ENCODE measurements around the gene SCUBE1. TPM values are rescaled to one million over a fixed set of nuclear protein-coding genes. Genes with fewer than 3 reads are reported as not detected.

The SCUBE1 gene
- total and polyA plus RNA-seq, 2 of the 8 experiments (the other 6 are each of a cell fraction or from before 2014, with no cell fraction given): 2.3 to 4.9 TPM

GRCh38 chr22:43148581-43148980 is 194.6 kb downstream of the SCUBE1 start:
- no peak overlapping the region for H4K8ac ChIP-seq (ENCODE audit: extremely low read depth, insufficient read depth, low read length)
- no peak overlapping the region for H2BK20ac ChIP-seq (ENCODE audit: low read length)
- H3K56ac ChIP-seq (replicated peaks; ENCODE audit: insufficient read length, low read depth, low read length): no peak overlapping the region
- no peak overlapping the region for H3K4ac ChIP-seq (replicated peaks; ENCODE audit: insufficient read length, low read depth, low read length)
- H2AK5ac ChIP-seq (ENCODE audit: low read depth, low read length): no peak overlapping the region
- ChIA-PET CTCF (ENCODE audit: partially characterized antibody) (interaction anchor here (1.1 to 1.2 kb wide), 3 partner anchors 13 to 83 kb away, joined by 3 read pairs; partner anchors contain the start of gene BIK), POLR2A (ENCODE audit: partially characterized antibody) (no interaction called here)
- H3K79me2 ChIP-seq (ENCODE audit: control insufficient read depth in 1 of 2, insufficient read depth in 2 of 2, low read length in 2 of 2): no peaks in the 10 kb centered on the region
- H2AFZ ChIP-seq (ENCODE audit: low read length): no peak overlapping the region
- no peaks in the 10 kb centered on the region for H3K36me3 ChIP-seq (ENCODE audit: control insufficient read depth in 2 of 4, insufficient read depth in 4 of 4, low read length in 3 of 4)
- 78% methylated on average over 6 of the region's 6 CpGs; no CpG with 5 or more reads in 1 of the 2 experiments for WGBS, 2 experiments (ENCODE audit: extremely low coverage in 1 of 2, insufficient coverage in 1 of 2, insufficient read length in 1 of 2, insufficient replicate concordance in 2 of 2, low coverage in 1 of 2, low lambda C conversion rate in 2 of 2, missing lambda C conversion rate in 1 of 2)
- DNase-seq (ENCODE audit: low read depth in 1 of 2, low spot score in 2 of 2) (no peak), FAIRE-seq (no peak)
- no peak overlapping the region for H2BK15ac ChIP-seq (ENCODE audit: low read length)
- H3K79me1 ChIP-seq (ENCODE audit: low read depth, low read length): no peaks in the 10 kb centered on the region
- H3K27me3 ChIP-seq (replicated peaks in 1 of 4; ENCODE audit: control insufficient read depth in 3 of 4, extremely low read depth in 1 of 4, insufficient read depth in 3 of 4, low read length in 3 of 4): peaks cover 1 to 21% (median 14%) of the 10 kb centered on the region in 4 experiments
- H3K9ac ChIP-seq (replicated peaks in 1 of 4; ENCODE audit: extremely low read depth in 1 of 4, low read depth in 3 of 4, low read length in 3 of 4): no peak overlapping the region; a peak in 1 of 7 replicates
- no peak overlapping the region for H4K91ac ChIP-seq (replicated peaks; ENCODE audit: insufficient read length, low read length)
- H3K27ac ChIP-seq (ENCODE audit: low read depth, low read length): no peak overlapping the region
- H3K9me3 ChIP-seq (ENCODE audit: insufficient read depth in 2 of 2, low read depth in 1 of 2, low read length in 1 of 2): no peaks in the 10 kb centered on the region
- H2BK5ac ChIP-seq (ENCODE audit: low read depth, low read length): no peak overlapping the region
- no peak overlapping the region for H3K4me3 ChIP-seq (ENCODE audit: extremely low read depth in 1 of 4, insufficient read depth in 2 of 4, low read depth in 3 of 4, low read length in 4 of 4)
- no peak overlapping the region for H3K4me2 ChIP-seq (ENCODE audit: insufficient read depth in 1 of 2, low read depth in 2 of 2, low read length in 2 of 2)
- H4K20me1 ChIP-seq (replicated peaks in 1 of 2; ENCODE audit: control insufficient read depth in 1 of 2, insufficient read depth in 2 of 2, low read length in 2 of 2): no peaks in the 10 kb centered on the region
- H3K23ac ChIP-seq (ENCODE audit: insufficient read length): no peak overlapping the region
- no peak overlapping the region for H4K5ac ChIP-seq (ENCODE audit: insufficient read length, low read depth, low read length)
- no peak overlapping the region for H3K14ac ChIP-seq (ENCODE audit: insufficient read length)
- H2BK120ac ChIP-seq (replicated peaks; ENCODE audit: low read depth, low read length): no peak overlapping the region
- TF ChIP-seq SP4 (IDR thresholded peaks at IDR 0.05; ENCODE audit: low read length) (no peak), CBX5 (IDR thresholded peaks at IDR 0.05; ENCODE audit: low read depth, low read length) (no peak), CTBP2 (IDR thresholded peaks at IDR 0.05; ENCODE audit: borderline replicate concordance, insufficient read depth, insufficient read length, low read length) (no peak), ASH2L (IDR thresholded peaks at IDR 0.05; ENCODE audit: low read length) (no peak), HDAC6 (IDR thresholded peaks at IDR 0.05; ENCODE audit: low read depth, low read length) (no peak), SIN3A (conservative IDR thresholded peaks at IDR 0.05 in 1 of 2, IDR thresholded peaks at IDR 0.05 in 1 of 2; ENCODE audit: low read depth in 1 of 2, low read length in 2 of 2) (no peak)
- TF ChIP-seq, protein P1, sequence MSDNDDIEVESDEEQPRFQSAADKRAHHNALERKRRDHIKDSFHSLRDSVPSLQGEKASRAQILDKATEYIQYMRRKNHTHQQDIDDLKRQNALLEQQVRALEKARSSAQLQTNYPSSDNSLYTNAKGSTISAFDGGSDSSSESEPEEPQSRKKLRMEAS (IDR thresholded peaks at IDR 0.05): no peak
- no peak overlapping the region; the same call in 1 of the 2 replicates for H2BK12ac ChIP-seq (ENCODE audit: low read depth, low read length)
- H3K23me2 ChIP-seq (ENCODE audit: low read depth, low read length): peaks cover 13% of the 10 kb centered on the region; the same call in 1 of the 2 replicates
- no peak overlapping the region for H3K18ac ChIP-seq (ENCODE audit: extremely low read depth, low read length)
- peaks cover 0 to 12% (median 10%) of the 10 kb centered on the region in 4 experiments; a peak in 6 of 7 replicates for H3K4me1 ChIP-seq (replicated peaks in 1 of 4; ENCODE audit: control insufficient read depth in 3 of 4, insufficient read depth in 4 of 4, low read length in 3 of 4)
